ENCODE measurements around the gene TNFAIP2.
A peak's percentile ranks its signal among the peaks of the same experiment; 100 is the strongest.

Gene TNFAIP2

GRCh38 chr14:103184046-103184445 lies 60.8 kb downstream of the TNFAIP2 start:
- no peak for DNase-seq (ENCODE audit: low read depth)
- no peak for TF ChIP-seq CTCF (conservative IDR thresholded peaks at IDR 0.05; ENCODE audit: control insufficient read depth, insufficient read depth, low read depth, low read length)

GRCh38 chr14:103185051-103186029 lies 62.1 kb downstream of the TNFAIP2 start:
- peak; percentile 69 for TF ChIP-seq CTCF (conservative IDR thresholded peaks at IDR 0.05; ENCODE audit: control insufficient read depth, insufficient read depth, low read depth, low read length)
- no peak overlapping the region for H3K4me3 ChIP-seq (ENCODE audit: control insufficient read depth, low read depth, low read length)
- peak; percentile 53 for DNase-seq (ENCODE audit: low read depth)

More at GRCh38 chr14:103184046-103184445, 60.8 kb downstream of the TNFAIP2 start:
- no peak overlapping the region for H3K4me3 ChIP-seq (ENCODE audit: control insufficient read depth, low read depth, low read length)

- no peak for TF ChIP-seq CTCF (conservative IDR thresholded peaks at IDR 0.05; ENCODE audit: control insufficient read depth, insufficient read depth, low read depth, low read length)
- H3K4me3 ChIP-seq (ENCODE audit: control insufficient read depth, low read depth, low read length), result no peak overlapping the region
- no peak for DNase-seq (ENCODE audit: low read depth)
Observed at GRCh38 chr14:103186241-103186822, 63.1 kb downstream of the TNFAIP2 start.
